Measurements from ENCODE around the gene LRRC75A. TPM values are rescaled to one million over a fixed set of nuclear protein-coding genes. Genes with fewer than 3 reads are reported as not detected.

LRRC75A gene
- total RNA-seq, 1 experiment from 2014 or later: 22.9 TPM

GRCh38 chr17:16492613-16493530 lies 879 bp upstream of the LRRC75A start:
- ATAC-seq: peak; percentile 3
- POLR2A ChIA-PET: interaction anchor here (1.5 kb wide), 1 partner anchor 33 kb away, joined by 3 read pairs; no protein-coding TSS in a partner anchor
- H3K27ac Mint-ChIP-seq: no peak overlapping the region
- TF ChIP-seq ZNF232 (CRISPR knock-in tag; IDR thresholded peaks at IDR 0.05) (no peak), ARID4B (CRISPR knock-in tag; IDR thresholded peaks at IDR 0.05; ENCODE audit: borderline replicate concordance) (peak; percentile 15; the same call in 1 of the 2 replicates), ELF4 (CRISPR knock-in tag; IDR thresholded peaks at IDR 0.05; ENCODE audit: low read depth) (no peak), CBFB (CRISPR knock-in tag; IDR thresholded peaks at IDR 0.05; ENCODE audit: low read depth) (0 out of 2 replicates have a peak, but pooled peaks have one; percentile 44), JUN (CRISPR knock-in tag; IDR thresholded peaks at IDR 0.05) (0 out of 2 replicates have a peak, but pooled peaks have one; percentile 7)
- TF ChIP-seq, protein P1, sequence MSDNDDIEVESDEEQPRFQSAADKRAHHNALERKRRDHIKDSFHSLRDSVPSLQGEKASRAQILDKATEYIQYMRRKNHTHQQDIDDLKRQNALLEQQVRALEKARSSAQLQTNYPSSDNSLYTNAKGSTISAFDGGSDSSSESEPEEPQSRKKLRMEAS (CRISPR knock-in tag; IDR thresholded peaks at IDR 0.05): peak; percentile 59
- TF ChIP-seq, protein P2, sequence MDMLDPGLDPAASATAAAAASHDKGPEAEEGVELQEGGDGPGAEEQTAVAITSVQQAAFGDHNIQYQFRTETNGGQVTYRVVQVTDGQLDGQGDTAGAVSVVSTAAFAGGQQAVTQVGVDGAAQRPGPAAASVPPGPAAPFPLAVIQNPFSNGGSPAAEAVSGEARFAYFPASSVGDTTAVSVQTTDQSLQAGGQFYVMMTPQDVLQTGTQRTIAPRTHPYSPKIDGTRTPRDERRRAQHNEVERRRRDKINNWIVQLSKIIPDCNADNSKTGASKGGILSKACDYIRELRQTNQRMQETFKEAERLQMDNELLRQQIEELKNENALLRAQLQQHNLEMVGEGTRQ (CRISPR knock-in tag; IDR thresholded peaks at IDR 0.05): no peak
- H3K36me3 Mint-ChIP-seq: no peaks in the 10 kb centered on the region
- H3K27me3 Mint-ChIP-seq (ENCODE audit: low read depth): peaks cover 33% of the 10 kb centered on the region
- CTCF ChIA-PET: interaction anchor here (0.8 to 2.3 kb wide), 10 partner anchors 8 to 139 kb away, joined by 3 to 14 read pairs (median 4); partner anchors contain the start of gene CENPV
- no peaks in the 10 kb centered on the region for H3K9me3 Mint-ChIP-seq
- H3K4me1 Mint-ChIP-seq: peaks cover 85% of the 10 kb centered on the region
- no peak for DNase-seq (ENCODE audit: low spot score)
- H3K4me3 Mint-ChIP-seq: peak overlapping the region; percentile 68

- no peak overlapping the region; the same call in 1 of the 2 replicates for H3K27ac Mint-ChIP-seq
- DNase-seq (ENCODE audit: low spot score): peak; percentile 40
- ChIA-PET CTCF (interaction anchor here (1.0 to 1.6 kb wide), 6 partner anchors 16 to 138 kb away, joined by 3 to 14 read pairs (median 4); partner anchors contain the start of gene CENPV), POLR2A (no interaction called here)
- H3K4me1 Mint-ChIP-seq: peaks cover 85% of the 10 kb centered on the region
- H3K36me3 Mint-ChIP-seq: no peaks in the 10 kb centered on the region
- peak overlapping the region; percentile 72 for H3K4me3 Mint-ChIP-seq
- no peaks in the 10 kb centered on the region for H3K9me3 Mint-ChIP-seq
- peak; percentile 29 for ATAC-seq
- H3K27me3 Mint-ChIP-seq (ENCODE audit: low read depth): peaks cover 33% of the 10 kb centered on the region
- TF ChIP-seq TEAD4 (CRISPR knock-in tag; IDR thresholded peaks at IDR 0.05) (no peak), GABPB1 (CRISPR knock-in tag; IDR thresholded peaks at IDR 0.05) (no peak), E2F1 (CRISPR knock-in tag; IDR thresholded peaks at IDR 0.05) (no peak), CREM (CRISPR knock-in tag; IDR thresholded peaks at IDR 0.05) (no peak), SOX15 (CRISPR knock-in tag; IDR thresholded peaks at IDR 0.05) (no peak), AR (CRISPR knock-in tag; IDR thresholded peaks at IDR 0.05) (no peak), ZBTB43 (CRISPR knock-in tag; IDR thresholded peaks at IDR 0.05) (no peak)
- TF ChIP-seq, protein P3, sequence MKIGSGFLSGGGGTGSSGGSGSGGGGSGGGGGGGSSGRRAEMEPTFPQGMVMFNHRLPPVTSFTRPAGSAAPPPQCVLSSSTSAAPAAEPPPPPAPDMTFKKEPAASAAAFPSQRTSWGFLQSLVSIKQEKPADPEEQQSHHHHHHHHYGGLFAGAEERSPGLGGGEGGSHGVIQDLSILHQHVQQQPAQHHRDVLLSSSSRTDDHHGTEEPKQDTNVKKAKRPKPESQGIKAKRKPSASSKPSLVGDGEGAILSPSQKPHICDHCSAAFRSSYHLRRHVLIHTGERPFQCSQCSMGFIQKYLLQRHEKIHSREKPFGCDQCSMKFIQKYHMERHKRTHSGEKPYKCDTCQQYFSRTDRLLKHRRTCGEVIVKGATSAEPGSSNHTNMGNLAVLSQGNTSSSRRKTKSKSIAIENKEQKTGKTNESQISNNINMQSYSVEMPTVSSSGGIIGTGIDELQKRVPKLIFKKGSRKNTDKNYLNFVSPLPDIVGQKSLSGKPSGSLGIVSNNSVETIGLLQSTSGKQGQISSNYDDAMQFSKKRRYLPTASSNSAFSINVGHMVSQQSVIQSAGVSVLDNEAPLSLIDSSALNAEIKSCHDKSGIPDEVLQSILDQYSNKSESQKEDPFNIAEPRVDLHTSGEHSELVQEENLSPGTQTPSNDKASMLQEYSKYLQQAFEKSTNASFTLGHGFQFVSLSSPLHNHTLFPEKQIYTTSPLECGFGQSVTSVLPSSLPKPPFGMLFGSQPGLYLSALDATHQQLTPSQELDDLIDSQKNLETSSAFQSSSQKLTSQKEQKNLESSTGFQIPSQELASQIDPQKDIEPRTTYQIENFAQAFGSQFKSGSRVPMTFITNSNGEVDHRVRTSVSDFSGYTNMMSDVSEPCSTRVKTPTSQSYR (CRISPR knock-in tag; IDR thresholded peaks at IDR 0.05): no peak
- TF ChIP-seq, protein P4, sequence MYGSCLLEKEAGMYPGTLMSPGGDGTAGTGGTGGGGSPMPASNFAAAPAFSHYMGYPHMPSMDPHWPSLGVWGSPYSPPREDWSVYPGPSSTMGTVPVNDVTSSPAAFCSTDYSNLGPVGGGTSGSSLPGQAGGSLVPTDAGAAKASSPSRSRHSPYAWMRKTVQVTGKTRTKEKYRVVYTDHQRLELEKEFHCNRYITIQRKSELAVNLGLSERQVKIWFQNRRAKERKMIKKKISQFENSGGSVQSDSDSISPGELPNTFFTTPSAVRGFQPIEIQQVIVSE (CRISPR knock-in tag; IDR thresholded peaks at IDR 0.05; ENCODE audit: borderline replicate concordance): no peak
Measured at GRCh38 chr17:16491131-16491702, 776 bp downstream of the LRRC75A start.
